Activated CD8-positive, alpha-beta memory T cell treated with anti-CD3 and anti-CD28 coated beads, Interleukin-2, amount 50 U/mL, for 24 hours (primary cell): ENCODE results near the gene GCLC.

Experiments used
- DNase-seq: peaks from one replicate; pipeline ENCODE4 v3.0.0-alpha.2; 2020; ENCODE audit errors: extremely low read depth

GCLC gene

DNA sequence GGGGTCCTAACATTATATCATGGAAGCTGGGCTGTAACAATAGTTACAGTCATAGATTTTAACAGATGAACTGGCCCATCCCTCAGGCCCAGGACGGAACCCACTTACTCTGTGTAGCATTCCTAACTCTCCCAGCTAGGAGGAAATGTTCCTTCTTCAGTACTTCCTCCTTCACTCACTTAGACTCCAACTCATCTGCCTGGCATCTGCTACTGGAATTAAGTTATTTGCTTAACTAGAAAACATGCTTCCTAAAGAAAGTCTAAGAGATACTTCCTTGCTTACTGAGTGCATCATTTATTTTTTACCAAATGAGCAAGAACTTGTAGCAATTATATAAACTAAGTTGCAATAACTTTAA, 20.5 kb downstream of the GCLC start:
- DNase-seq, result no peak

DNA sequence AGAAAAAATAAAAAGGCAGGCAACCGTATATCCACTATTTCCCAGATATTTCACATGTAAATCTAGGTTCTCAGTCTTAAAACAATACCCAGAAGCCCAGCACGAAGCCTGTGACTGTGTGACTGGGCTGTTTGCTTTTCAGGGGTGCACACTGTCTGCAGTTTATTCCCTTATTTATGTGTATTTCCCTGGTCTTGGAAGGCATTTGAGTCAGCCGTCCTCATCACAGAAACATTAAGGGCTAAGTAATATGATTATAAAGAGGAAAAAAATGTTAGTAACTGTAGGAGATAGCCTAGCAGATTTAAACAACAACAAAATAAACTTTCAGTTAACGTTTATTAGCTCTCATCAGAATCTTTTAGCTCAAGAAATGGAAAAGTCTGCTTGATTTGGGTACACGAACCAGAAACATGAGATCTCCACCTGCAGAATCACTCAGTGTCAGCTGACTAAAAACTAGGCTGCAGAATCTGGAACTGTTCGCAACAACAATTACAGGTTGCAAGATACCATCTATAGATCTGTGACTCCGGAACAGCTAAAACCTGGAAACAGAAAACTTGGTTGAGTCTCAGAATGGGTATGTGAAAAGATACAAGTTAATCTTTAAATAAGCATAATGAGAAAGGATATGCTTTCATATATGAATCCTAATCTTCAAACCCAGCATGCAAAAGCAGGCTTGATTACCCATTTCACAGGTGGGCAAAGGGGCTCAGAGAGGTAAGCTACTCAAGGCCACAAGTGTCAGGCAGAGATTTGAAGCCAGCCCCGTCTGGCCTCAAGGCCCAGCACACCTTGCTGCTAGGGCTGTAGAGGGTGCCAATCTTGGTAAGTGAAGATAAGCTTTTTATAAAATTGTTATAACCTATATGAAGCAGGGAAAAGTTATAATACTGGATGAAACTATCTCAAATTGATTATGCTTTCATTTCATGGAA, 21.1 kb downstream of the GCLC start:
- no peak for DNase-seq

DNA sequence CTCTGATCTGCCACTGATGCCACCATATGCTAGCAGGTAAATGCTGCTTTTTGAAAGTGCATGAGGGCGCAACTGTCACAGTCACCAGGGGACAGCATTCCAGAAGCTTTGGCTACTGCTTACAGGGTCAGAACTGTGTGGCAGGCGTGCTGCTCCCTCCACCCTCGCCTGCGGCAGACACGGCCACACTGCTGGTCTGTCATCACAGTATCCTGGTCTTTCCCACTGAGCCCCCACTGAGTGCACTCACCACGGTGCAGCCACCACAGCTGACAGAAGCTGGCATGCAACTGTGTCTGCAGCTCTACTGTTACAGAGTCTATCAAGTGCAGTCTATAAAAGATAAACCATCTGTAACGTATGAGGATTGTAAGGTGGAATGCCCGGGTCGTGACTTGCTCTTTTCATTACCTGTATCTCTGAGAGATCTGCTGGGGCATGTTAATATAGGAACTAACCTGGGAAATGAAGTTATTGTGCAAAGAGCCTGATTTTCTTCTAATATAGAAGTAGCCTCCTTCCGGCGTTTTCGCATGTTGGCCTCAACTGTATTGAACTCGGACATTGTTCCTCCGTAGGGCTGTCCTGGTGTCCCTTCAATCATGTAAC, 24.5 kb downstream of the GCLC start:
- DNase-seq, result no peak

GRCh38 chr6:53518862-53519261, 26.0 kb downstream of the GCLC start:
- DNase-seq, result no peak

GRCh38 chr6:53517021-53517420, 27.9 kb downstream of the GCLC start:
- DNase-seq, result no peak

DNA sequence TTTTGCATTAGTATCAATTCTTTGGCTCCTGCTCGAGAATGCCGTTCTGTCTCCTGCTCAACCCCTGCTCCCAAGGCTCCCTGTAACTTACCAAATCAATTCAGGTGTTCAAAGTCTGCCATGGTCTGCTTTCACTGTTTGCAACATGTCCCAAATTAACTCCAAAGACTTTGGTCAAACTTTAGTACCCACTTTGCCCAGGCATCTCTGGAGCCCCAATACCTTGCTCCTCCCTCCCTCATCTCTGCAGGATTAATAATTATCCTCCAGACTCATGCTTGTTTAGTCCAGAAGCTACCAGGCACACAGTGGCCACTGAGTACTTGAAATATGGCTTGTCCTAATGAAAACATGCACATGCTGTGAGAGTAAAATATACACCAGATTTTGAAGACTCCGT, 30.2 kb downstream of the GCLC start:
- no peak for DNase-seq

DNA sequence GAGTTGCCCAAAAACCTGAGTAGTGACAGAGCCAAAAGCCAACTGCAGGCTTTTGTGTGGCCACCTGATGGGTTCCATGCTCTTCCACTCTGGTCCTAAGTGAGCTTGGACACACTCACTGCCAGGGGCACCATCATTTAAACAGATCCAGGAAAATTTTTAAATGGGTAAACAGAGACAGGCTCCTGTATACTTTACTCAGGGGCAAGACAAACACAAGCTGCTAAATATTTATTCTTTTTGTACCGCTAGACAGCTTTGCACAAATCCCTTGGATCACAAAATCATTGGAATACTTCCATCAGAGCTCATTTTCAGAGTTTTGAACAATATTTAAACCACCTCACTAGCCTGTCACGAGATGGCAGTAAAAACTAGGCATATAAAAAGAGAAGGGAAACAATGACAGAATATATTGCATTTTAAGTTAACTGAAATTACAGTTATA, 31.4 kb downstream of the GCLC start:
- DNase-seq, result no peak

GRCh38 chr6:53513056-53513455, 31.8 kb downstream of the GCLC start:
- no peak for DNase-seq

DNA sequence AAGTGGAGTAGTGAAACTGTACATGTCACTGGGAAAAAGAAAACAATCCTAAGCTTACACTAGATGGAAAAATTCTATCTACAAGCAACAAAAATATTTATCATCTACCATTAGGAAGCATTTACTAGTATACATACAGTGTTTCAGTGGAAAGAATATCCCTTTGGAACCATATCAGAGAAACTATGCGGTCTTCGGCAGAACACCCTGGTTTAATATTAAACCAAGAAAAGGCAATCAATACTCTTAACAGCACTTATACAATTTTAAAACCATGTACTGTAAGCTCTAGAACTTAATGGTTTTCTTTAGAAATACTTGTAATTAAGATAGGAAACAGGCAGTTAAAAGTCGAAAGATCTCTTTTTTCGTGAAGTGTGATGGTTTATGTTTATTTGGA, 32.3 kb downstream of the GCLC start:
- DNase-seq, result no peak

- no peak for DNase-seq
Observed at GRCh38 chr6:53510746-53511145, 34.2 kb downstream of the GCLC start.

GRCh38 chr6:53506872-53507271, 38.0 kb downstream of the GCLC start:
- no peak for DNase-seq

DNA sequence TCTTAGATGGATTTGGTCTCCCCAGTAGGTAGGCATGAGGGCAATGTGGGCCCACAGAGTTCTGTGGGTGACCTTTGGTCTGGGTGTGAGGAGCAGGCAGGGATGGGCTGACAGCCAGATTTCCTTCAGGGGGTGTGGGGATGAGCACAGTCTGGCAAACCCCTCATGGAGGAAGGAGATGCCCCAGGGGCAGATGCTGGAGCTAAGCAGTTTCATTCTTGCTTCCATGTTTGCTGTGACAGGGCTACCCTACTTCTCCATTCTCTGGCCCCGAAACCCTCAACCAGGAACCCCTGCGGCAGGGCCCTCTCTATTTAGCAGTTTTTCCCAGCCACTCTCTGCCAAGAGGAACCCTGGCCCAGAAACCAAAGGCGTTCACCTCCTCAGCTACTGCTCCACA, 40.4 kb downstream of the GCLC start:
- DNase-seq, result no peak

GRCh38 chr6:53503060-53503459, 41.8 kb downstream of the GCLC start:
- DNase-seq, result no peak

DNA sequence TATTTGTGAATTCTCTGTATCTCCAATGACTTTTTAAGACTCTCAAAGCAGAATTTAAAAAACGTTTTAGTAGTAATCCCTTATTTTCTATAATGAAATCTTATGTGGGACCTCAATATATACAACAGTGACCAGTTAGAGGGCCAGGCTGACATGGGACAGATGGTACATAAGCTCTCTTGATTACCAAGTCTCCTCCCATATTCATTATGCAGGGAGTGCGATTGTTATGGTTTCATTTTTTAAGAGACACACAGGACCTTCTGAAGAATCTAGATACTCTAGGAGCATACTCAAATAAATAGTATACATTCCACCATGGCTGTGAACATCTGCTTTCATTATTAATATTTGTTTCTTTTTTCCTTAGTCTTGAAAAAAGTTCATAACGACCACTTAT, 43.5 kb downstream of the GCLC start:
- DNase-seq, result no peak

DNA sequence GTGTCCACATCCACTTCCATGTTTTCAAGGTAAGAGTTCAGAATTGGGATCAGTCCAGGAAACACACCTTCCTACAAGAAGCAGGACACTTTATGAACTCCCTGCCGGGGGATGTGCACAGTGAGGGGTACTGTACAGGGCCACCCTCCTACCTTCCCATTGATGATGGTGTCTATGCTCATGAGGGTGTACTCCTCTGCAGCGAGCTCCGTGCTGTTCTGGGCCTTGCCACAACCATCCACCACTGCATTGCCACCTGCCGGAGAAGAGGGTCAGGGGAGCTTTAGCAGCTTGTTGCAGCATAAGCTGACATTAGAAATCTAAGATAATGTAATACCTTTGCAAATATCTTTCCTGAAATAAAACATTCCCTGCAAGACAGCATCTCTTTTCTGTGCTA, 44.8 kb downstream of the GCLC start:
- no peak for DNase-seq

DNA sequence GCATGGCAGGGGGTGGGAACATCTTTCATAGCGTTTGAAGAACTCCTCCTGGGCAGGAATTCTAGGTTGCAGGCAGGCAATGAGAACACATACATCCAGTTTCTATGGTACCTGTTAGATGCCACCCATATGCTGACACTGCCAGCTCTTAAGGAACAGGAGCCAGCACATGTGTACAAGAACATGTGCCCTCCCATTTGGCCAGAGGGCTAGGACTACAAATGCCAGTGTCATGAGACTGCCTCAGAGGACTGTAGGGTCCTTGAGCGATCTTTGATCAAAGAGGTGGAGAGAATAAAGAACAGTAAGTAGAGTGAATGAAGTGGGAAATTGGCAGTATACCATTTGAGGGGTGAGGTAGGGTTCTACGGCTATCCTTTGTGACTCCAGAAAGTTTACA, 45.8 kb downstream of the GCLC start:
- DNase-seq, result no peak

- DNase-seq, result no peak
Observed at GRCh38 chr6:53498649-53499048, 46.3 kb downstream of the GCLC start.

DNA sequence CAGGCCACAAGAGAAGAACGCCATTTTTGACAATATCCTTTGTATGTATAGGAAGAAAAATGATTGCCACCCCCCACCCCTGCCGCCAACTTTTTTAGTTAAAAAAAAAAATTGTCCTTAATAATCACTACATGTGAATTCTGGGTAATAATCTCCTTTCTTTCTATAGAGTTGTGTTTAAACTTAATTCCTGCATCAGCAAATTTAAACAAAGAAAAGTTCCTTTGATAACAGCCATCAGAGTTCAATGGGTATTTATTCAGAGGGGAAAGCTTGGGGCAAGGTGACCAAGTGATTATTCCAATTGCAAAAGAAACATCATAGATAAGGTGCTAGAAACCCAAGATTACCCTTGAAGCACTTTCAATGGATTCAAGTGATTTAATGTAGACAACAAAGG, 47.0 kb downstream of the GCLC start:
- no peak for DNase-seq

DNA sequence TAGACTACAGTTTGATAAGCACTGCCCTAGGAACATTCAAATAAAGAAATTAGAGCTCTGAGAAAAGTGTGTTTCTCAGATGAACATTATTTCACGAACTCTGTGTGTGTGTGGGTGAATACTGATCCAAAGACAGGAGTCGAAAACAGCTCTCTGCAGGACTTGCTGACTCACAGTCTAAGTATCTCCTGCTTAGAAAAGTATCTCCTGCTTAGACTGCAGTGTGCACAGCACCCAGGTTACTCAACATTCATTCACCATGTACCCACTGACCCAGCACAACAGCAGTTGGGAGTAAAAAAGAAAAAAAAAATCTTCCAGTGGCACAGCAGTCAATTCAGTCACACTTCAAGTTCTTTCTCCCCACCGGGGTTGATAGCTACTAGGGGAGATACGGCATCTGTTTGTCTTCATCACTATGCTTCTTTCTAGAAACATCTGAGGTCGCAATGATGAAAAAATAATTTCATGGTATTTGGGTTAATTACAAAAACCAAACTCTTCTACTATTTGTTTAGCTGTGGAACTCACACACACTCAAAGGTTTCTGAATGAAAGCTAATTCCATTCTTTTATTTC, 48.0 kb downstream of the GCLC start:
- no peak for DNase-seq

- DNase-seq, result no peak
Observed at GRCh38 chr6:53495506-53496499, 49.1 kb downstream of the GCLC start.

DNA sequence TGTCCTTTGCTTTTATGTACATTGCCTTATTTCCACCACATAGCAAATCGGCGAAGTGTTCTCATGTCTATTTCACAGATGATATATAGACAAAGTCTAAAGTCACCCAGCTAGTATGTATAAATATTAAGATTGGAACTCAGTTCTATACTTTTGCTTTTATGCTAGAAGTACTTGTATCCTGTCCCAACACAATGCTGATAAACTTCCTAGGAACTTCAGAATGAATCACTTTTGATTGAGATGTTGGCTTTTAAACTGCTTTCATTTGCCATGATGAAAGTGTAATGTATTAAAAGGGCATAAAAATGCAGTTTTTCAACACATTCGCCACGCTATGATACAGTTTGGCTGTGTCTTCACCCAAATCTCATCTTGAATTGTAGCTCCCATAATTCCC, 50.8 kb downstream of the GCLC start:
- no peak for DNase-seq

DNA sequence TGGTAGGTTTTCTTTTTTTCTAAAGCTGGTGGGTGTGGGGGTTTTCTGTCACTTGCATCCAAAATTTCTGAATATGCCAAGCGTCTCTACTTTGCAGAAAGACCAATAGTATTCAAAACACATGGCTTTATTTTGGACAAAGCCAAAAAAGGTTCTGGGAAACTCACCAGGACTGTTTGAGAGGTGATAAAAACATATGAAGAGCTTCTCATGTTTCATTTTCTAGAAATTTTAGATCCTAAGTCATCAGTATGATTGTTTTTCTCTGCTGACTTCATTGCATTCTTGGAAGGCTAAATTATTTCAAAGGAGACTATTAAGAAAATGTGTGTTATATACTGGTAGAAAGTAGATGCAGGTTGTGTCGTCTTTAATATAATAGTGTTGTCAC, 51.3 kb downstream of the GCLC start:
- no peak for DNase-seq
